ENCODE measurements around the gene ACADVL. TPM values are rescaled to one million over a fixed set of nuclear protein-coding genes. Genes with fewer than 3 reads are reported as not detected.

The ACADVL gene
- total and polyA plus RNA-seq, 2 of the 4 experiments (the other 2 are of a cell fraction): 139 to 752 TPM

DNA sequence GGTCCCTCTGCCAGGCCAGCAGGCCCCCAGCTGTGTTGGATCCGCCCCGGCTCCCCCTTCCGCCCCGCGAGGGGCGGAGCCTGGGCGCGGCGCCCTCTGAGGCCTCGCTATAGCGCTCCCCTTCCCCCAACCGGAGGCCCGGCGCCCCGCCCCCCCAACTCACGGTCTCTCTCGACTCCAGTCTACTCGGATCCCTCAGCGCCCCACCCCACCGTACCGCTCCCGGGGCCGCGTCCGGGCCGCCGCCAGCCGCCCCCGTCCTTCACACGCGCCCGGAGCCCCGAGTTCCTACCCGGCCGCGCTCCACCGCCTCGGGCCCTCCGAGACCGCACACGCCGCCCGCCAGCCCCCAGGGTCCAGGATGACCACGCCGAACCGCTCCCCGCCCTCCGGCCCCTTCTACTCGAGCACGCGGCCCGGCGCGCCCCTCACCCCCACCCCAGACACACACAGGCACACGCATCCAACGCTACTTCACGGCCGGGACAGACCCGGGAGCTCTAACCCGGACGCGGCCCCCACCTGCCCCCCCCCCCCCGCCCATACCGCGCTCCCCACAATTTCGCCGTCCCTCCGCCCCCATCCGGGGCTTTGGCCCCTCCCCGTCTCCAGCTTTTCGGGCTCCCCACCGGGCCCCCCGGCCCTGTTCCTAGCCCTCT is 18.2 kb downstream of the ACADVL start:
- CTCF ChIA-PET: no interaction called here

More for the DNA sequence above, 18.2 kb downstream of the ACADVL start:
- intact Hi-C loops (cut with micrococcal nuclease): loop anchor here (5.0 kb wide), 1 partner anchor 59 kb away; no protein-coding TSS in a partner anchor
- Histone ChIP-seq H3K79me1 (ENCODE audit: low read depth in 1 of 2, low read length in 2 of 2) (peaks cover 16 to 72% of the 10 kb centered on the region in 2 experiments; a peak in 3 of 4 replicates), H2BK20ac (ENCODE audit: low read depth, low read length) (no peak overlapping the region), H3K4ac (ENCODE audit: low read depth, low read length) (peak overlapping the region; percentile 74; the same call in 1 of the 2 replicates), H3K9me1 (ENCODE audit: insufficient read depth, low read length) (peaks cover 2% of the 10 kb centered on the region; the same call in 1 of the 2 replicates), H3K14ac (replicated peaks; ENCODE audit: low read depth, low read length) (peak overlapping the region; percentile 67; the same call in 1 of the 2 replicates), H3K56ac (ENCODE audit: extremely low read depth, insufficient read depth, low read length) (no peak overlapping the region), H3K4me1 (ENCODE audit: control insufficient read depth, insufficient read depth, low read length) (peaks cover 11% of the 10 kb centered on the region), H2BK15ac (ENCODE audit: low read depth, low read length) (no peak overlapping the region), H3K23ac (ENCODE audit: low read depth, low read length) (no peak overlapping the region), H3K4me2 (ENCODE audit: low read depth, low read length) (peak overlapping the region; percentile 87), H2BK5ac (ENCODE audit: low read depth, low read length, poor library complexity, severe bottlenecking) (peak overlapping the region; percentile 81), H3K9me3 (ENCODE audit: control insufficient read depth, insufficient read depth, low read length) (no peaks in the 10 kb centered on the region), H3K9ac (ENCODE audit: low read depth, low read length) (peak overlapping the region; percentile 97), H2AK5ac (ENCODE audit: low read depth, low read length) (peak overlapping the region; percentile 86), H3K36me3 (ENCODE audit: control insufficient read depth, insufficient read depth, low read length) (peaks cover 36% of the 10 kb centered on the region), H2AFZ (replicated peaks; ENCODE audit: low read length, poor library complexity) (peak overlapping the region; percentile 83), H2BK120ac (ENCODE audit: low read depth, low read length) (no peak overlapping the region), H4K5ac (ENCODE audit: low read depth, low read length) (no peak overlapping the region), H4K20me1 (ENCODE audit: insufficient read depth, low read length) (peaks cover 35% of the 10 kb centered on the region), H2AK9ac (replicated peaks; ENCODE audit: low read depth, low read length, poor library complexity) (peak overlapping the region; percentile 96), H3K27ac (ENCODE audit: insufficient read depth, low read length) (peak overlapping the region; percentile 97), H3K18ac (ENCODE audit: low read depth, low read length) (no peak overlapping the region), H4K8ac (ENCODE audit: low read depth in 2 of 2, low read length in 2 of 2) (peak overlapping the region; percentile 34 to 38; a peak in 1 of 4 replicates), H3K4me3 (ENCODE audit: insufficient read depth, low read depth, low read length) (peak overlapping the region; percentile 98), H3K27me3 (ENCODE audit: control insufficient read depth, insufficient read depth, low read length) (no peaks in the 10 kb centered on the region), H4K91ac (ENCODE audit: insufficient read depth, low read depth, low read length) (0 out of 2 replicates have a peak overlapping the region, but pooled peaks have one; percentile 75)
- WGBS, 2 experiments (ENCODE audit: extremely low coverage in 2 of 2, insufficient read length in 1 of 2): 7% methylated on average over 14 of the region's 73 CpGs; no CpG with 5 or more reads in 1 of the 2 experiments
- dilution Hi-C loops (cut with HindIII; ENCODE audit: low sequenced_read_pairs, unreplicated experiment): no loop called here
- peak; percentile 46 for DNase-seq
- TF ChIP-seq, protein P1, sequence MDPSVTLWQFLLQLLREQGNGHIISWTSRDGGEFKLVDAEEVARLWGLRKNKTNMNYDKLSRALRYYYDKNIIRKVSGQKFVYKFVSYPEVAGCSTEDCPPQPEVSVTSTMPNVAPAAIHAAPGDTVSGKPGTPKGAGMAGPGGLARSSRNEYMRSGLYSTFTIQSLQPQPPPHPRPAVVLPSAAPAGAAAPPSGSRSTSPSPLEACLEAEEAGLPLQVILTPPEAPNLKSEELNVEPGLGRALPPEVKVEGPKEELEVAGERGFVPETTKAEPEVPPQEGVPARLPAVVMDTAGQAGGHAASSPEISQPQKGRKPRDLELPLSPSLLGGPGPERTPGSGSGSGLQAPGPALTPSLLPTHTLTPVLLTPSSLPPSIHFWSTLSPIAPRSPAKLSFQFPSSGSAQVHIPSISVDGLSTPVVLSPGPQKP (IDR thresholded peaks at IDR 0.05; ENCODE audit: borderline replicate concordance, low read depth, low read length): no peak
- TF ChIP-seq POLR2A (IDR thresholded peaks at IDR 0.05; ENCODE audit: low read depth, low read length) (peak; percentile 23; the same call in 1 of the 2 replicates), MXI1 (IDR thresholded peaks at IDR 0.05; ENCODE audit: borderline replicate concordance, low read depth, low read length) (peak; percentile 77; the same call in 1 of the 2 replicates), MAFK (IDR thresholded peaks at IDR 0.05; ENCODE audit: low read depth, low read length) (no peak), CHD1 (IDR thresholded peaks at IDR 0.05; ENCODE audit: low read depth, low read length) (no peak), RFX5 (IDR thresholded peaks at IDR 0.05; ENCODE audit: low read depth, low read length) (no peak)
- TF ChIP-seq, protein P2, sequence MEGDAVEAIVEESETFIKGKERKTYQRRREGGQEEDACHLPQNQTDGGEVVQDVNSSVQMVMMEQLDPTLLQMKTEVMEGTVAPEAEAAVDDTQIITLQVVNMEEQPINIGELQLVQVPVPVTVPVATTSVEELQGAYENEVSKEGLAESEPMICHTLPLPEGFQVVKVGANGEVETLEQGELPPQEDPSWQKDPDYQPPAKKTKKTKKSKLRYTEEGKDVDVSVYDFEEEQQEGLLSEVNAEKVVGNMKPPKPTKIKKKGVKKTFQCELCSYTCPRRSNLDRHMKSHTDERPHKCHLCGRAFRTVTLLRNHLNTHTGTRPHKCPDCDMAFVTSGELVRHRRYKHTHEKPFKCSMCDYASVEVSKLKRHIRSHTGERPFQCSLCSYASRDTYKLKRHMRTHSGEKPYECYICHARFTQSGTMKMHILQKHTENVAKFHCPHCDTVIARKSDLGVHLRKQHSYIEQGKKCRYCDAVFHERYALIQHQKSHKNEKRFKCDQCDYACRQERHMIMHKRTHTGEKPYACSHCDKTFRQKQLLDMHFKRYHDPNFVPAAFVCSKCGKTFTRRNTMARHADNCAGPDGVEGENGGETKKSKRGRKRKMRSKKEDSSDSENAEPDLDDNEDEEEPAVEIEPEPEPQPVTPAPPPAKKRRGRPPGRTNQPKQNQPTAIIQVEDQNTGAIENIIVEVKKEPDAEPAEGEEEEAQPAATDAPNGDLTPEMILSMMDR (conservative IDR thresholded peaks at IDR 0.05; ENCODE audit: low read depth, low read length): no peak
- BruUV-seq (replicated peaks): no TSS peak
- in situ Hi-C loops (cut with MboI; ENCODE audit: low sequenced_read_pairs): loop anchor here (25.0 kb wide), 1 partner anchor 924 kb away; the partner anchor contains the start of genes PER1 and VAMP2
- ATAC-seq (ENCODE audit: low read depth): peak; percentile 18
- POLR2A ChIA-PET (ENCODE audit: unreplicated experiment): no interaction called here

Measured in IMR-90 (cell line).